SIG-M5 (cell line): Measurements from ENCODE around the gene VPS16.
"Not testable (repeated sequence)": the region's sequence is repeated elsewhere in the genome, so short reads cannot be mapped to it uniquely, and the experiment has no call there.

Experiments used
- DNase-seq: peaks from one replicate; lab custom pipeline; 2025; lab: John Stamatoyannopoulos, UW

Gene VPS16

GRCh38 chr20:2807019-2807418 lies 33.5 kb upstream of the VPS16 start:
- no peak for DNase-seq

GRCh38 chr20:2807929-2808328 lies 32.6 kb upstream of the VPS16 start:
- DNase-seq = not testable (repeated sequence)

DNA sequence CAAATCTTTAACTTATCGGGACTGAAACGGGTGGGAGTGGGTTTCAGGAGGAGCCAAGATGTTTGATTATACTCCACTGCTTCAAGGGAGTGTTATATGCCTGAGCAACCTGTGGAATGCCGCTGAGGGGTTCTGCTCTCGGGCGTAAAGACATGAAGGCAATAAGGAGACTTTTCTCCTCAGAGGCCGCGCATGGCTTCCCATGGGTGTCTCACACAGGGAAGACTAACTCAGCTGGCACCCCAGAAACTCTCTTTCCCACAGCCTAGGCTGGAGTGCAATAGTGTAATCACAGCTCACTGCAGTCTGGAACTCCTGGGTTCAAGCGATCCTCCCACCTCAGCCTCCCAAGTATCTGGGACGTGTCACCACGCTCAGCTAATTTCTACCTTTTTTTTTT lies 30.9 kb upstream of the VPS16 start:
- DNase-seq = no peak

GRCh38 chr20:2812189-2812588 lies 28.4 kb upstream of the VPS16 start:
- no peak for DNase-seq

DNA sequence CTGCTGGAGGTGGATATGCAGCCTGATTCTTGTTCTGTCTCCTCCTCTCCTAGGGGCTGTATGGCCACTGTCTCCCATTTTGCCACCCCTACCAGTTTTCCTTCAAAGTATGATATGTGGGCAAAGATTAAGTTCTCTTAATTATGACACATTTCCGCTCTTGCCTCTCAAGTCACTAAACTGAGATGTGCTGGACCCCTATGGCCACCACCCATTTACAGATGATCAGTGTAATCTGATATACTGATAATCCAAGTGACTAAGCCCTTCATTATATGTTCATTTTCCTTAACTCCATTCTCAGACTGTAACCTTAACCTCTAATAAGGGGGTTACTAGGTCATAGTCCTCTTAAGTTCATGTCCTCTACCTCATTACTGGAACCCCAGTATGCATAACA lies 26.5 kb upstream of the VPS16 start:
- DNase-seq = no peak

GRCh38 chr20:2814587-2815051 lies 25.9 kb upstream of the VPS16 start, which contains the start of gene C20orf141:
Gene C20orf141, plus strand, starts transcription at chr20:2814987. Its CDS starts 198 bp downstream, at chr20:2815185.
- DNase-seq = no peak

GRCh38 chr20:2815242-2815900 lies 25.2 kb upstream of the VPS16 start:
- DNase-seq = no peak

DNA sequence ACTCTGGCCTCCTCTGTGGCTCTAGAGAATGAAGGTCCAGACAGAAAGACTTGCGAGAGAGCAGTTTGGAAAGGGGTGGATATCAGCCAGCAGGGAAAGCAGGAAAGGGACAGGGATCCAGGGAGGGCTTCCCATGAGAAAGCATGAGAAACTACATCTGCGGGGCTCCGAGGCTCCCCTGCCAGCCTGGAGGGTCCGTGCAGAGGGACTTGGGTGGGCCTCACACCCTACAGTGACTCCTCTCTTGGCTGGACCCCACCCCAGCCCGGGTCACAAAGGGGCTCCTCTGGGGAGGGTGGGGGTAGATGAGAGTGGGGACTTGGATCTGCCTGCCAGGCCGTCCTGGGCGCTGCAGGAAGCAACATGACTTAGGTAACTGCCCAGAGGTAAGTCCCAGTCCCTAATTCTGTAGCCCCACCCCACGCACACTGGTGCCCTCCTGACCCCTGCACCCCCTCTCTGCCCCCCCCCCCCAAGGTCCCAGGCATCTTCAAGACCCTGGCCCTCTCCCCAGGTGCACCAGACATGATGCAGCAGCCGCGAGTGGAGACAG lies 24.4 kb upstream of the VPS16 start, which contains the start of gene TMEM239:
TMEM239 (plus strand) TSS at position 335 of the 553 bp plus-strand sequence; CDS start at position 526, 191 bp downstream.
- no peak for DNase-seq

DNA sequence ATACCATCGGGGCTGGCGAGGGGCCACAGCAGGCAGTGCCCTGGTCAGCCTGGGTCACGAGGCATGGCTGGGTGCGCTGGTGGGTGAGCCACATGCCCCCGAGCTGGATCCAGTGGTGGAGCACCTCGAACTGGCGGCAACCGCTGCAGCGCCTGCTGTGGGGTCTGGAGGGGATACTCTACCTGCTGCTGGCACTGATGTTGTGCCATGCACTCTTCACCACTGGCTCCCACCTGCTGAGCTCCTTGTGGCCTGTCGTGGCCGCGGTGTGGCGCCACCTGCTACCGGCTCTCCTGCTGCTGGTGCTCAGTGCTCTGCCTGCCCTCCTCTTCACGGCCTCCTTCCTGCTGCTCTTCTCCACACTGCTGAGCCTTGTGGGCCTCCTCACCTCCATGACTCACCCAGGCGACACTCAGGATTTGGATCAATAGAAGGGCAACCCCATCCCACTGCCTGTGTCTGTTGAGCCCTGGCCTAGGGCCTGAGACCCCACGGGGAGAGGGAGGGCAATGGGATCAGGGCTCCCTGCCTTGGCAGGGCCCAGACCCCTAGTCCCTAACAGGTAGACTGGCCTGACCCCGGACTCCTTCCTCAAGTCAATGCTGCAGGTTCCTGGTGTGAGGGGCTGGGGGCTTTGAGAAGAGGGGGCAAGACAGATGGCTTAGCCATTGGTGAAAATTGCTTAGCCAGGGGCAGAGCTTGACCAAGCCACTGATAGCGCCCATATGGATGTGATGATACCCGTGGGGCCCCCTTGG lies 23.8 kb upstream of the VPS16 start:
- no peak for DNase-seq

DNA sequence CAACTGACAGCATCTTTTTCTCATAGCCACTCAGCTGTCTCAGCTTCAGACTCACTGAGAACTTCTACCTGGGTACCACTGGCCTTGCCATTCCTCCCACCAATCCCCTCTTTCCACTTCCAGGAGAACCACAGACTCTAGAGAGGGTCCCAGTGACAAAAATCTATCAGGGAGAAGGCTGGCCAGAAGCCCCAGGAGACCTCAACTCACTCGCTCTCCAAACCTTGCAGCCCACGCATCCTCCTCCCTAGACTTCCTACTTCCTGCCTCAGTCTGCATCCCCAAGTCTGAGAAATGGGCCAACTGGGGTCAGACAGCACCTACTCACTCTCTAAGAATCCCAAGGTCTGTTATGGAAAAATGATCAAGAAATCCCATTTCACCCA lies 23.2 kb upstream of the VPS16 start:
- DNase-seq = no peak

DNA sequence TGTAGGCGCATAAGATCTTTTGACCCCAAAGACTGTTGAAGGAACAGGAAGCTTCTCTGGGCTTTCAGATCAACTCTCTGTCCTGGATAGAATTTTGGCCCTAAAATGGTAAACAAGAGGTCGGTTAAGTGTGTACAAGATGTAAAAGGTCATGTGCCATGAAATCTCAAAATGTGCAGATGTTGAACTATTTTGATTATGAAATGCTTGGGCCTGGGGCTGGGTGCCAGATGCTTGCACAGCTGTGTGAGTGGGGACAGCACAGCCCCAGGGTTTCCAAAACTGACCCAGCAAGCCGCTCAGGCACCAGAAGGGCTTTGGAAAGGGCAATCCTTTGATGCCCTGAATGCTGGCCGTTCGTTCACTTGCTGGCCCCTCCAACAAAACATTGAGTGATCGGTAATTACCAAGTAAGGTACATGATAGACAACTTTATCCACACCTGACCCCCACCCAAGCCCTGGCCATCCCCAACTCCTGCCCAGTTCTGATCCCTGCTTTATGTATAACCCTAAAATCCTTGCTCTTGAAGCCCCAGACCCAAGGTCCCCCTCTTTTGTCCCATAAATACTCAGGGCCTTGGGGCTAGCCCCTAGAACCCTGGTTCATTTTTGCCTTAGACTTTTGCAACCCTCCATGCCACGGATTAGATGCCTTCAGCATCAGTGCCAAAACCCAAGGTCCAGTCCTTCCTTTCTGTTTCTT lies 22.5 kb upstream of the VPS16 start:
- no peak for DNase-seq

- no peak for DNase-seq
These were observed 20.3 kb upstream of the VPS16 start for GRCh38 chr20:2820084-2820895.

DNA sequence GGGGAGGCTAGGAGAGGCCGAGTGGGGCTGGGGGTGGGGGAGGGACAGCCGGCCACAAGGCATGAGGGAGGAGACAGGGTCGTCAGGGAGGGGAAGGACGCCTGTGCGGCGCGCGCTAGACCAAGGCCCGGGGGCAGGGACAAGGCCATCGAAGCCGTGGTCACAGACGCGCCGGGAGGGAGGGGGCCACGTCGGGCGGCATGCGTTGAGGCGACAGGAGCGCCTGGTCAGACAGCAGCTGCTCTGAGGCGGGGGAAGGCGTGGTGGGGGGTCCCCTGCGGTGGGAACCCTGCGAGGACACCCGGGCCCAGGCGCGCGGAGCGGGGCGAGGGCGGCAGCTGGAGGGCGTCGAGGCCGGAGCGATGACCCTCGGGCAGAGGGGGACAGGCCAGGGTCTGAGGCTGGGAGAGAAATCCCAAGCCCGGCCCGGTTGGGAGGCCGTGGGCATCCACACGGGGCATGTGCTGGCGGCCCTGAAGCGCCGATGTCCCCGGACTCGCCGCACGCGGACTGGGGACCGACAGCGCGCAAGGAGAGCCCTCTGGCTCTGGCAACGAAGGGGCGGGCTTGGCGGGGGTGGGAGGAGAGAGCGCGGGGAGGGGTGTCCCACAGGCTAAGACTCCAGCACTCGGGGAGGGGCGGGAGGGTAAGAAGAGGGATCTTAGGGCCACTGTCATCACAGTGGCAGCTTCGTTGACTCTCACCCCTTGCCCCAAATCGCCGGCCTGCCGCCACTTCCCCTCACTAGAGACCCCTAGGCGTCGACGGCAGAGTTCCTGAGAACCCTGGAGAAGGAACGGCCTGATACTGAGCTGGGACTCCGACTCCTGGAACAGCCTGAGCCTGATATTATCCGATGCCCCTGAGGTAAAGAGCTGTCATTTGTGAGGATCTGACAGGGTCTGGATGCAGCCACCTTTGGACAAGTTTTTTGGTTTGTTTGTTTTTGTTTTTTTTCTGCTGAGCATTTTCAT lies 19.4 kb upstream of the VPS16 start:
- no peak for DNase-seq

DNA sequence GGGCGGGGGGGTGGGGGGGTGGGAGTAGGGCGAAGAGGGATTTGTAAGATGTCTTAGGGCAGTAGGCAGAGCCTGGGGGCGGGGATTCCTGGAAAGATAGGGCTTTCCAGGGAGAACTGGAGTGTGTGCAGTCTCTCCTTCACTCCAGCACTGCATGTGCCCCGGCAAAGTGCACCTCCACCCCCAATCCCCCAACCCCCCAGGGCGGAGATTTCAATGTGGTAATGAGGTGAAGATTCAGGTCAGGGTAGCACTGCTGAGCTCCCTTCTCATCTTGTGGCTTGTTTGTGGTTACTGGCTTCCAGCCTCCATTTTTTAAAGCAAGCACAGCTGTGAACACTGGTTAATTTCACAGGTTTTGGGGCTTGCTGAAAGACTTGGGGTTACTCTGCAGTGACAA lies 18.5 kb upstream of the VPS16 start:
- no peak for DNase-seq

GRCh38 chr20:2825761-2826160 lies 14.8 kb upstream of the VPS16 start:
- no peak for DNase-seq

DNA sequence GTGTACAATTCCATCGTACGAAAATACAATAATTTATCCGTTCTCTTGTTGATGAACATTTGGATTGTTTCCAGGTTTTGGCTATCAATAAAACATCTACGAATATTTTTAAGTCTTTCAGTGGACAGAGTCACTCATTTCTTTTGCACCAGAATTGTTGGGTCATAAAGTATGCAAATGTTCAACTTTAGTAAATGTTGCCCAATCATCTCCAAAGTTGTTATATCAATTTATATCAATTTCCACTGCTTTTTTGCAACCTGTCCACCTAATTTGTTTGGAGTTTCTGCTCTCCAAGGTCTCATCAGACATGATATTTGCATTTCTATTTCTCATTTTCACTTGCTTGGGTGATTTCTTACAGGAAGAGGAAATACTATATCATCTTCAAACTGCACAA lies 13.9 kb upstream of the VPS16 start:
- DNase-seq = no peak

DNA sequence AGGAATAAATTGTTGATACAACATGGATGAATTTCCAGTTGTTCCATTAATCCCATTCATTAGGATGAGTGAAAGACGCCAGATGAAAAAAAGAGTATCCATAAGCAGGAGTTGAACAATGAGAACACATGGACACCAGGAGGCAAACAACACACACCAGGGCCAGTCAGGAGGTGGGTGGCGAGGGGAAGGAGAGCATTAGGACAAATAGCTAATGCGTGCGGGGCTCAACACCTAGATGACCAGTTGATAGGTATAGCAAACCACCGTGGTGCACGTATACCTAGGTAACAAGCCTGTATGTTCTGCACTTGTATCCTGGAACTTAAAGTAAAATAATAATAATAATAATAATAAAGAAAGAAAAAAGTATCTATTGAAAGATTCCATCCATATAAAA lies 11.2 kb upstream of the VPS16 start:
- DNase-seq = no peak

GRCh38 chr20:2831206-2831605 lies 9.3 kb upstream of the VPS16 start:
- DNase-seq = not testable (repeated sequence)

DNA sequence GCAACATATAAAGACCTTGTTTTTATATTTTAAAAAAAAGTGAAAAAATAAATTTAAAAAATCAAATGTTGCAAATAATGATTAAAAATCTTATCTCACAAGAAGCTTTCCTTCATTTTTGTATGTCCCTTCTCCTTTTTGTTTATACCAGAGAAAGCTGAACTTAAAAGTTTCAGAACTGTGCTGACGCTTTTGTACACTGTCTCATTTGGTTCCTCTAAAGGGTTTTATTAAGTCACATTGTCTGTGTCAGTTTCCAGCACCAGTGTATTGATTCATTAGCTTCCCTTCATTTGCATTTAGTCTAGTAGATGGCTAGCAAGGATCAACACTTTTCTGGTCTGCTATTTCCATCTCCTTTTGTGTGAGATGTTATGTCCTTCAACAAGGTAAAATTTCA lies 6.8 kb upstream of the VPS16 start:
- no peak for DNase-seq

DNA sequence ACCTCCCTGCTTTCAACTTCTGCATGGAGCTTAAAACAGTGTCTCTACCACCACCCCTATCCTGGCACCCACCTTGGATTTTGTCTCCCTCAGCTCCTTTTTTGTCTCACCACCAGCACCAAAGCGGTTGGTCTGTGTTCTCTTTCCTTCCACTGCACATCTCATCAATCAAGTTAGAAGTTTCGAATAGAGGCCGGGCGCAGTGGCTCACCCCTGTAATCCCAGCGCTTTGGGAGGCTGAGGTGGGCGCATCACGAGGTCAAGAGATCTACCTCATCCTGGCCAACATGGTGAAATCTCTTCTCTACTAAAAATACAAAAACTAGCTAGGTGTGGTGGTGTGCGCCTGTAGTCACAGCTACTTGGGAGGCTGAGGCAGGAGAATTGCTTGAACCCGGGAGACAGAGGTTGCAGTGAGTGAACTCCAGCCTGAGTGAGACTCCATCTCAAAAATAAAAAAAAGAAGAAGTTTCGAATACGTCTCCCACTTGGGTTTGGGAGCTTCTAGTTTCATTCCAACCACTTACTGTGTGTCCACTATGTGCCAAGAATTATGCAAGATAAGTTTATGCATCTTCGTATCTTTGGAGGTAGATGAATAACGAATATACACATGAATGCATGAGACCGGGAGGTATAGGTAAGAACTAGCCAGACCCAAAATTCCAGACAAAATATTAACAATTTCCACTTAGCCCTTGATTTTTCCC lies 6.0 kb upstream of the VPS16 start:
- no peak for DNase-seq
